ENCODE data around the gene CCDC92B.

CCDC92B gene

DNA sequence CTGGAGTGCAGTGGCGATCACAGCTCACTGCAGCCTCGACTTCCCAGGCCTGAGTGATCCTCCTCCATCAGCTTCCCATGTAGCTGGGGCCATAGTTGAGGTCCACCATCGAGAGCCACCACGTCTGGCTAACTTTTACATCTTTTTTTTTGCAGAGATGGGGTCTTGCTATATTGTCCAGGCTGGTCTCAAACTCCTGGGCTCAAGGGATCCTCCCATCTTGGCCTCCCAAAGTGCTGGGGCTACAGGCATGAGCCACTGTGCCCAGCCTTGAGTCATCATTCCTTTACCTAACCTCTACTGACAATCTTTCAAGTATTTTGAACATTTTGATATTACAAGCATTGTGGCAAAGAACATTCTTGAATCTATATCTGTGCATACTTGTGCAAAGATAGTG lies 9.4 kb upstream of the CCDC92B start:
- Histone ChIP-seq H3K9me3 (ENCODE audit: insufficient read depth, low read depth, low read length) (no peaks in the 10 kb centered on the region), H2BK12ac (ENCODE audit: low read length) (no peak overlapping the region), H3K4me2 (ENCODE audit: low read length) (no peak overlapping the region), H2AK5ac (ENCODE audit: low read length) (no peak overlapping the region), H3K18ac (ENCODE audit: low read length) (no peak overlapping the region), H3K79me1 (ENCODE audit: low read length) (no peaks in the 10 kb centered on the region), H4K12ac (ENCODE audit: low read depth, low read length) (no peak overlapping the region), H3K9ac (ENCODE audit: low read length) (no peak overlapping the region), H2BK120ac (ENCODE audit: insufficient read depth, low read length, poor library complexity) (no peak overlapping the region), H3K14ac (ENCODE audit: low read length) (no peak overlapping the region), H2BK5ac (ENCODE audit: low read depth, low read length, poor library complexity) (no peak overlapping the region), H3K79me2 (ENCODE audit: control insufficient read depth, insufficient read depth, low read length, poor library complexity) (no peaks in the 10 kb centered on the region), H3K4me3 (ENCODE audit: low read depth, low read length) (no peak overlapping the region), H3K27me3 (ENCODE audit: insufficient read depth, low read length) (peaks cover 17% of the 10 kb centered on the region), H3K4me1 (ENCODE audit: control insufficient read depth in 1 of 2, insufficient read depth in 2 of 2, low read length in 2 of 2) (peaks cover 7 to 11% of the 10 kb centered on the region in 2 experiments), H3K4ac (ENCODE audit: low read depth, low read length) (no peak overlapping the region), H2AFZ (ENCODE audit: insufficient read depth, low read length, poor library complexity) (no peak overlapping the region), H3K36me3 (ENCODE audit: control insufficient read depth in 1 of 2, insufficient read depth in 2 of 2, low read length in 2 of 2) (no peaks in the 10 kb centered on the region), H3K23ac (ENCODE audit: low read length) (no peak overlapping the region), H4K8ac (ENCODE audit: low read depth, low read length) (no peak overlapping the region), H4K91ac (ENCODE audit: low read depth, low read length) (no peak overlapping the region), H3K27ac (ENCODE audit: low read depth, low read length) (no peak overlapping the region)
- DNase-seq = no peak
- no CpG with 5 or more reads among the region's 4 CpGs for whole genome bisulfite sequencing (ENCODE audit: extremely low coverage, insufficient coverage, insufficient read length)

GRCh38 chr17:2755891-2756724 lies 6.7 kb upstream of the CCDC92B start:
- Histone ChIP-seq H3K23ac (ENCODE audit: low read length) (peak overlapping the region; percentile 3), H3K9ac (ENCODE audit: low read length) (no peak overlapping the region), H3K27me3 (ENCODE audit: insufficient read depth, low read length) (peaks cover 17% of the 10 kb centered on the region), H3K14ac (ENCODE audit: low read length) (no peak overlapping the region), H3K9me3 (ENCODE audit: insufficient read depth, low read depth, low read length) (no peaks in the 10 kb centered on the region), H3K27ac (ENCODE audit: low read depth, low read length) (no peak overlapping the region), H2AK5ac (ENCODE audit: low read length) (no peak overlapping the region), H2BK5ac (ENCODE audit: low read depth, low read length, poor library complexity) (no peak overlapping the region), H3K79me1 (ENCODE audit: low read length) (no peaks in the 10 kb centered on the region), H4K91ac (ENCODE audit: low read depth, low read length) (no peak overlapping the region), H3K4me1 (ENCODE audit: control insufficient read depth in 1 of 2, insufficient read depth in 2 of 2, low read length in 2 of 2) (peaks cover 7 to 11% of the 10 kb centered on the region in 2 experiments), H2BK120ac (ENCODE audit: insufficient read depth, low read length, poor library complexity) (no peak overlapping the region), H2BK12ac (ENCODE audit: low read length) (no peak overlapping the region), H3K4ac (ENCODE audit: low read depth, low read length) (no peak overlapping the region), H3K18ac (ENCODE audit: low read length) (no peak overlapping the region), H2AFZ (ENCODE audit: insufficient read depth, low read length, poor library complexity) (no peak overlapping the region), H4K8ac (ENCODE audit: low read depth, low read length) (no peak overlapping the region), H3K4me2 (ENCODE audit: low read length) (peak overlapping the region; percentile 65), H4K12ac (ENCODE audit: low read depth, low read length) (no peak overlapping the region), H3K4me3 (ENCODE audit: low read depth, low read length) (no peak overlapping the region), H3K79me2 (ENCODE audit: control insufficient read depth, insufficient read depth, low read length, poor library complexity) (no peaks in the 10 kb centered on the region), H3K36me3 (ENCODE audit: control insufficient read depth in 1 of 2, insufficient read depth in 2 of 2, low read length in 2 of 2) (no peaks in the 10 kb centered on the region)
- WGBS (ENCODE audit: extremely low coverage, insufficient coverage, insufficient read length) = no CpG with 5 or more reads among the region's 46 CpGs
- DNase-seq = no peak

- Histone ChIP-seq H3K79me2 (ENCODE audit: control insufficient read depth, insufficient read depth, low read length, poor library complexity) (no peaks in the 10 kb centered on the region), H4K8ac (ENCODE audit: low read depth, low read length) (no peak overlapping the region), H3K18ac (ENCODE audit: low read length) (no peak overlapping the region), H3K36me3 (ENCODE audit: control insufficient read depth in 1 of 2, insufficient read depth in 2 of 2, low read length in 2 of 2) (no peaks in the 10 kb centered on the region), H3K23ac (ENCODE audit: low read length) (no peak overlapping the region), H3K14ac (ENCODE audit: low read length) (no peak overlapping the region), H3K79me1 (ENCODE audit: low read length) (no peaks in the 10 kb centered on the region), H2BK5ac (ENCODE audit: low read depth, low read length, poor library complexity) (no peak overlapping the region), H3K4me2 (ENCODE audit: low read length) (no peak overlapping the region), H3K4ac (ENCODE audit: low read depth, low read length) (no peak overlapping the region), H4K12ac (ENCODE audit: low read depth, low read length) (no peak overlapping the region), H3K4me1 (ENCODE audit: control insufficient read depth in 1 of 2, insufficient read depth in 2 of 2, low read length in 2 of 2) (peaks cover 10 to 15% of the 10 kb centered on the region in 2 experiments), H2AK5ac (ENCODE audit: low read length) (no peak overlapping the region), H2BK120ac (ENCODE audit: insufficient read depth, low read length, poor library complexity) (no peak overlapping the region), H3K9ac (ENCODE audit: low read length) (no peak overlapping the region), H2BK12ac (ENCODE audit: low read length) (no peak overlapping the region), H3K4me3 (ENCODE audit: low read depth, low read length) (no peak overlapping the region), H4K91ac (ENCODE audit: low read depth, low read length) (no peak overlapping the region), H3K9me3 (ENCODE audit: insufficient read depth, low read depth, low read length) (no peaks in the 10 kb centered on the region), H2AFZ (ENCODE audit: insufficient read depth, low read length, poor library complexity) (no peak overlapping the region), H3K27ac (ENCODE audit: low read depth, low read length) (no peak overlapping the region), H3K27me3 (ENCODE audit: insufficient read depth, low read length) (peaks cover 24% of the 10 kb centered on the region)
- no peak for DNase-seq
- WGBS (ENCODE audit: extremely low coverage, insufficient coverage, insufficient read length) = no CpG with 5 or more reads among the region's 2 CpGs
Observed at GRCh38 chr17:2751491-2751890, 2.0 kb upstream of the CCDC92B start.

DNA sequence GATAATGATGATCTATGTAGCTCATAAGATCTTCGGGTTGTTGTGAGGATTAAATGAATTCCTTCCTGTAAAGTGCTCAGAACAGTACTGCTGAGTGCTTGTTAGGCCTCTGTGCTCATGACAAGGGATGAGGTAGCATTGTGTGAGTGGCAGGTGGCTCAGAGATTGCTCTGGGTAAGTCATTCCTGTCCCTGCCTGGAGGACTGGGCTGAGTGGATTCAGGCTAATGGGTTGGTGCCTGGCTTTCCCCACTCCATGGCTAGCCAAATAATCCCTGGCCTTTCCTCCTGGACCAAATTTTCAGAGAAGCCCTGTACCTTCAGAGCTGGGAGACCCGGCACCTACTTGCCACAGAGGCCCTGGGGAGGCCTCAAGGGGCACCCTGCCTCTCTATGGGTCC lies 1.3 kb upstream of the CCDC92B start:
- Histone ChIP-seq H3K23ac (ENCODE audit: low read length) (no peak overlapping the region), H4K8ac (ENCODE audit: low read depth, low read length) (no peak overlapping the region), H2AK5ac (ENCODE audit: low read length) (no peak overlapping the region), H3K4me1 (ENCODE audit: control insufficient read depth in 1 of 2, insufficient read depth in 2 of 2, low read length in 2 of 2) (peaks cover 6 to 9% of the 10 kb centered on the region in 2 experiments), H3K79me1 (ENCODE audit: low read length) (no peaks in the 10 kb centered on the region), H2BK5ac (ENCODE audit: low read depth, low read length, poor library complexity) (no peak overlapping the region), H3K9me3 (ENCODE audit: insufficient read depth, low read depth, low read length) (no peaks in the 10 kb centered on the region), H3K36me3 (ENCODE audit: control insufficient read depth in 1 of 2, insufficient read depth in 2 of 2, low read length in 2 of 2) (no peaks in the 10 kb centered on the region), H3K27me3 (ENCODE audit: insufficient read depth, low read length) (peaks cover 16% of the 10 kb centered on the region), H3K18ac (ENCODE audit: low read length) (no peak overlapping the region), H3K27ac (ENCODE audit: low read depth, low read length) (no peak overlapping the region), H3K4me3 (ENCODE audit: low read depth, low read length) (no peak overlapping the region), H2BK12ac (ENCODE audit: low read length) (no peak overlapping the region), H3K4me2 (ENCODE audit: low read length) (no peak overlapping the region), H4K91ac (ENCODE audit: low read depth, low read length) (no peak overlapping the region), H3K14ac (ENCODE audit: low read length) (no peak overlapping the region), H3K4ac (ENCODE audit: low read depth, low read length) (no peak overlapping the region), H3K9ac (ENCODE audit: low read length) (no peak overlapping the region), H2BK120ac (ENCODE audit: insufficient read depth, low read length, poor library complexity) (no peak overlapping the region), H3K79me2 (ENCODE audit: control insufficient read depth, insufficient read depth, low read length, poor library complexity) (no peaks in the 10 kb centered on the region), H2AFZ (ENCODE audit: insufficient read depth, low read length, poor library complexity) (no peak overlapping the region), H4K12ac (ENCODE audit: low read depth, low read length) (no peak overlapping the region)
- no peak for DNase-seq
- WGBS (ENCODE audit: extremely low coverage, insufficient coverage, insufficient read length) = no CpG with 5 or more reads among the region's 2 CpGs
